HTERT RPE-1 (cell line): ENCODE data around the gene STYXL1.

Experiments used
- in situ Hi-C: fragments of 300-500 bp; cut with MboI; formaldehyde crosslinking; loops from 4 replicates; pipeline ENCODE4 v1.14.3; 2020; ENCODE audit warnings: low sequenced_read_pairs

Gene STYXL1

DNA sequence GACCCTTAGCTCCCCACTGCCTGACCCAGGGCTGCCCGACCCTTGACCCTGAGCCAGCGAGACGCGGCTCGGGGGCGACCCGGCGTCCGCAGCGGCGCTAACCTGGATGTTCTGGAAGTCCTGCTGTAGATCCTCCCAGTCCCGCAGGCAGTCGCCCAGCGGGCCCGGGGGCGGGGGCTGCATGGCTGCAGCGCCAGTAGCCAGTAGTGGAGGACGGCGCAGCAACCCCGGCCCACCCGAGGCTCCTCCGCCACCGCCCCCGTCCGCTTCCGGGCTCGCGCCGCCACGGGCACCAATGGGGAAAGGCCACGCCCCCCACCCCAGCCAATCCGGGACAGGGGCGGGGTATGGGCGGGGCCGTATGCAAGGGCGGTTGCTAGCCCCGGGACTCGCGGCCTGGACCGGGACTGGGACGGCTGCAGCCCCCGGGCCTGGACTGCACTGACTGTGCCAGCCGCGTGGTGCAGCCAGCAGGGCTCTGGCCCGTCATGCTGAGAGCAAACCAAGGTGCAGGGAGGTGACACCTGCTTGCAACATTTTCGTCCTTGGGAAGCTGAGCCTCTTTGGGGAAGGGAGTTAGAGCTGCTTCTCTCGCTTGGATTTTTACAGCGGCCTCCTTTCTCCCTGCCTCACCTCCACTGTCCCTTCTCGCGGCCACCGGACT is 53.3 kb downstream of the STYXL1 start, which contains the start of gene TMEM120A:
TMEM120A (minus strand) TSS at position 208 of the 664 bp plus-strand sequence; CDS start at position 183, 25 bp downstream.
- in situ Hi-C loops: no loop called here

DNA sequence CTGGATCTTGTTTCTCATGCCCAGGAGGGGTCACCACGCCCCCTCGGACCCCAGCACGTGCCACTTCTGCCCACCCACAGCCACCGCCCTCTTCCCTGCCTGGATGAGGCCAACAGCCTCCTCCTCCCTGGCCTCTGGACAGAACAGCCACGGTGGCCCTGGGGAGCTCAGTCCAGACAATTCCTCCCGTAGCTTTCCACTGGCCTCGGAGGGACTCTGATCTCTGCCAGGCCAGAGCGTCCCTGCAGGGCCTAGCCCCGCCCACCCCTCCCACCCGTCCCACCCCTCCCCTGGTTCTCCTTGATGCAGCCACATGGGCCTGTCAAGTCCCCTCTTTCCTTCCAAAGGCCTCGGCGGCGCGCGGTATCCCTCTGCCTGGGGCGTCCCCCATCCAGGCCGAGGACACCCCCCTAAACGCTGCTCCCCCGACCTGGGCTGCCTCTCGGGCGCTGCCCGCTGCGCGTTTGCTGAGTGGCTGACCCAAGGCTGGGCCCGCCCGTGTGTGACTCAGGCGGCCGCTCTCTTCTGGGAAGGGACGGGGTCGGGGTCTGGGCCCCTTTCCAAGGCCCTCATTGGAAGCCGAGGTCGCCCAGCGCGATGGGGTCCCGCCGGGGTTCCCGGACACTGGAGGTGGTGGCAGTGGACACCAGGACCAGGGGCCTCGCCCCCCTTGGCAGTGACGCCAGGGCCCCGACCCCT is 54.0 kb downstream of the STYXL1 start:
- in situ Hi-C loops: no loop called here

DNA sequence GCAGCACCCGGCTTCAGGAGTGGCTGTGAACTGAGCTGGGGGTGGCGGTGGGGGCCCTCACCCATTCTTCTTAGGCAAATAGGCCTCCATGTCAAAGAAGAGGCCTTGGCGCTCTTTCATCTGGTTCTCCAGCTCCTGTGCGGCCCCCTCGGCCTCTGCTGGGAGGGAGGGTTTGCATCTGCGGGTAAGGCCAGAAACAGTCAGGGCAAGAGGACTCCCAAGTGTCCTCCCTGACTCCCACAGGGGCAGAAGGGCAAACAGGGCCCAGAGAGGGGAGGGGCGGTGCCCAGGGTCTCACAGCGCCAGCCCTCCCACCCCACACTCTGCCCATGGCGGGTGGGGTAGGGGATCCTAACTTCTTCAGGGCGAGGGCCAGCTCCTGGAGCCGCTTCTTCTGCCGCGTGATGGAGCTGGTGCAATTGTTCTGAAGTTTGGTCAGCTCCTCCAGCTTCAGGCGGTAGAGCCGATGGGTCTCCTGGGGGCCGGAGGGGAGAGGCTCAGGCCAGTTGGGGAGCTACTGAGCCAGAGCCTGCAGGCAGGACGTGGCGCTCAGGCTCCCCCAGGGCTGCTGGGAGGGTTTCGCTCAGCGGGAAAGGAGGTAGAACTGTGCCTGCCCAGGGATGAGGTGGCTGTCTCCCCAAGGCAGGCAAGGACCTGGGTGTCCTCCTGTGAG is 55.6 kb downstream of the STYXL1 start:
- in situ Hi-C loops: no loop called here

DNA sequence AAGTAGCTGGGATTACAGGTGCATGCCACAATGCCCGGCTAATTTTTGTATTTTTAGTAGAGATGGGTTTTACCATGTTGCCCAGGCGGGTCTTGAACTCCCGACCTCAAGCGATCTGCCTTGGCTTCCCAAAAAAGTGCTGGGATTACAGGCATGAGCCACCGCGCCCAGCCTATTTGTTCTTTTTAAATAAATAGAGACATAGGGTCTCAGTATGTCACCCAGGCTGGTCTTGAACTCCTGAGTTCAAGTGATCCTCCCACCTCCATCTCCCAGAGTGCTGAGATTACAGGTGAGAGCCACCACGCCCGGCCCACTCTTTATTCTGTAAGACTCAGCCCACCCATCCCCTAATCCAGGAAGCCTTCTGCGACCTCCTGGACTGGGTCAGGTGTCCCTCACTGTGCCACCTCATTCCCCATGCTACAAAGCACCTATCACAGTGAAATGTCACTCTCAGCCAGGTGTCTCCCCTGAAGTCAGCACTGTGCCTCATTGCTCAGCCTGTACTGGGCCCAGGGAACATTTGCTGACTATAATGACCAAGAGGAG is 56.2 kb downstream of the STYXL1 start:
- in situ Hi-C loops: no loop called here

DNA sequence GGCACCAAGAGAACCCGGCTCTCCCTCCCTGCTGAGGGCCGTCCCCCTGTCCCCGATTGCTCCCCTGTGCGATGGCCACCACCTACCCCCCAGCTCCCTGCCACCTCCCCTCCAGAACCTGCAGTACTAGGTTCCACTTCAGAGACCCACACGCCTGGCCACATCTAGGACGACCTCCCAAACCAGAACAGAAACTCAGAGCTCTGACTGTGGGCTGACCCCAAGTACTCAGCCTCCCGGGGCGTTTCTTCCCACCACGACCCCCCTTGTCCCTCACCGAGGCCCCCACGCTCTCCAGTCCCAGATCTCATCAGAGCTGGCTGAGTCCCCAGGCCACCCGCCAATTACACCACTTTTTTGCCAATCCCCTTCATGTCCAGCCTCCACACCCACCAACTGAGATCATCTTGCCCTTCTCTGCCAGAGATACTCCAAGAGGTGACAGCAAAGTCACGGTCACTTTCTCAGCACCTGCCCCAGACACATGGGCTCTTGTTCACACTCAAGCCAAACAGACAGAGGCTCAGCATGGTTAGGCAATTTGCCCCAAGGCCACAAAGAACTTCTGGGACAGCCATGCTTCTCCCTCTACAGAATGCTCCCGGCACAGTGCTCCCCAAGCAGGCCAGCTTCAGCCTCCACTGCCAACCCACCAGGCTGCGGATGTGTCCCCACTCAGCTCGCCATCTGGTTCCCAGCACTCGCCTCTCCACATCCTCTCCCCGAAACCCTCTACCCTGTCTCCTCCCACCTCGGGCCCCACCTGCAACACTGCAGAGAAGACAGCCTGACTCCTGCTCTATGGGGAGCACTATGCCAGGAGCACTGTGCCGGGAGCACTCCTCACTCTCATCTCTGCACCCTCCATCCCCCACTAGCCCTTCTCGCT is 58.1 kb downstream of the STYXL1 start:
- in situ Hi-C loops: no loop called here

DNA sequence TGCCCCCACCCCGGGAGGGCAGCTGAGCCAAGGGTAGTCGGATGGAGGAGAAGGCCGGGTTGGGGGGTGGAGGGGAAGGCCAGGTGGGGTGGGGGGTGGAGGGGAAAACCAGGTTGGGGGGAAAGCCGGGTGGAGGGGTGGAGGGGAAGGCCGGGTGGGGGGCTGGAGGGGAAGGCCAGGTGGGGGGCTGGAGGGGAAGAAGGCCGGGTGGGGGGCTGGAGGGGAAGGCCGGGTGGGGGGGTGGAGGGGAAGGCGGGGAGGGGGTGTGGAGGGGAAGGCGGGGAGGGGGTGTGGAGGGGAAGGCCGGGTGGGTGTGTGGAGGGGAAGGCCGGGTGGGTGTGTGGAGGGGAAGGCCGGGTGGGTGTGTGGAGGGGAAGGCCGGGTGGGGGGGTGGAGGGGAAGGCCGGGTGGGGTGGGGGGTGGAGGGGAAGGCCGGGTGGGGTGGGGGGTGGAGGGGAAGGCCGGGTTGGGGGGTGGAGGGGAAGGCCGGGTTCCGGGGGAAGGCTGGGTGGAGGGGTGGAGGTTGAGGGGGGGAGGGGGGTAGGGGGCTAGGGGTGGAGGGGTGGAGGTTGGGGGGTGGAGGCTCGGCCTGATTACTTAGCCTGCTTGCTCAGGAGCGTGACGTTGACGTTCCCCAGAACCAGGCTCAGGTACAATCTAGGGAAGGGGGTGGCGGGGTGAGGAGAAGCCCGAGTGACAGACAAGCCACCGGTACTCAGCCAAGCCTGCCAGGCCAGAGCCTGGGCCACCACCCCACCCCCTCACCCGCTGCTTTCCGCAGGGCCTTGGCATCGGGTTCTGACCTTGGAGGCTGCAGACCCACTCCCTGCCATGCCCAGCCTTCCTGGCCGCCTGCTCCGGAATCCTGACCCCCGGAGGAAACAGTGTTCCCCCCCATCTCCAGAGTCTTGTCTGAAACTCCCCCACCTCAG is 59.0 kb downstream of the STYXL1 start:
- in situ Hi-C loops: no loop called here

DNA sequence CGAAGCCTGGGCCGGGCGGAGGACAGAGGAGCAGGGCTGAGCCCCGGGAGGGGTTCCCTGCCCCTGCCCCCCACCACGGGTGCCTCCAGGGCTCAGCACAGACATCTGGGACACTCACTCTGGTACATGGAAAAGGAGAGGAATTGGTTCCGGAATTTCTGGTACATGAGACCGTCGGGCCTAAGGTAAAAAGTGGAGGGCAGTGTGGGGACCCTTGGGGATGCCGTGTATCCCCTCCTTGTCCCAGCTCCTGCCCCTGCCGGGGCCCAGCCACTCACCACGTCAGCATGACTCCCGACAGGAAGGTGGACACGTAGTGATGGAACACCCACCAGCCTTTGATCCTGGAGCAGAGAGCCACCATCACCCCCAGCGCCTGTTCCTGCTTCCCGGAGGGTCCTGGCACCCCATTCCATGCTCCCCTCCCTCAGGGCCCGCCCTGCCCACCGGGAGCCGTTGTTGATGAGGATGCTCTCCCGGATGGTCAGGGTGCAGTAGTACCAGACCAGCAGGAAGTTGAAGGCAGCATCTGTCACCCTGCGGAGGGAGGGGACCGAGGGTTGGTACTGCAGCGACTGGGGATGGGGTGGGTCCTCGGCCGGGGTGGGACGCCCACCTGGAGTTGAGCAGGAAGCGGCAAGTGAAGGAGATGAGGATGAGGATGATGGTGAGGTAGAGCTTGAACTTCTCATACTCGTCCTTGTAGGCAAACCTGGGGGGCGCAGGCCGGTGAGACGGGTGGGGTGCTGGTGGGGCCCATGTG is 59.8 kb downstream of the STYXL1 start:
- in situ Hi-C loops: no loop called here

DNA sequence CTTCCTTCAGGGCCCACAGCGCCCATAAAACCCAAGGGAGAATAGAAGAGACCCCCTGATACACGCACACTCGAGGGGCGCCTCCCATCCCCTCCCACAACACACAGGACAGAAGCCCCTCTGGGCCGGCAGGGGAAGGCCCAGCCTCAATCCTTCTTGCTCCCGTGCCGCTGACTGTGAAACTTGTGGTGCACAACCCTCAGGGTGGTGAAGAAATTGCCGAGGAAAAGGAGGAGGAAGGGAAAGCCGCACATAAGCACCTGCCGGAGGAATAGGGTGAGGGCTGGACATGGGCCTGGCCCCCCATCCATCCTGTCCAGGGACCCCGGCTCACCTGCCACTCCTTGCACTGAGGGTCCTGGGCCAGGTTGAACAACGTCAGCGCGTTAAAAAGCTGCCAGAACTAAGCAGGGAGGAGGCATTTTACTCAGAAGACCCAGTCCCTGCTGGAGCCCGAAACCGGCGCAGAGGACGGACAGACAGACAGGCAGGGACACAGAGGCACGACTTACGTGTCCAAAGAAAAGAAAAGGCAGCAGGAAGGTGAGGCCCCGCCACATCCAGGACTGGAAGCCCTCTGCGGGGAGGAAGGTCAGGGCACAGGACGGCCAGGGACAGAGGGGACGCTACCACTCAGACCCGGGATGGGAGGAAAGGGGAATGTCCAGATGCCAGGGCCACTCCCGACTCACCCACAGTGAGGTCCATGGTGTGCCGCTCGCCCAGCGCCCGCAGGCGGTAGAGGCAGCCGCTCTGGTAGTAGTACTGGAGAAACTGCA is 60.6 kb downstream of the STYXL1 start:
- in situ Hi-C loops: no loop called here

DNA sequence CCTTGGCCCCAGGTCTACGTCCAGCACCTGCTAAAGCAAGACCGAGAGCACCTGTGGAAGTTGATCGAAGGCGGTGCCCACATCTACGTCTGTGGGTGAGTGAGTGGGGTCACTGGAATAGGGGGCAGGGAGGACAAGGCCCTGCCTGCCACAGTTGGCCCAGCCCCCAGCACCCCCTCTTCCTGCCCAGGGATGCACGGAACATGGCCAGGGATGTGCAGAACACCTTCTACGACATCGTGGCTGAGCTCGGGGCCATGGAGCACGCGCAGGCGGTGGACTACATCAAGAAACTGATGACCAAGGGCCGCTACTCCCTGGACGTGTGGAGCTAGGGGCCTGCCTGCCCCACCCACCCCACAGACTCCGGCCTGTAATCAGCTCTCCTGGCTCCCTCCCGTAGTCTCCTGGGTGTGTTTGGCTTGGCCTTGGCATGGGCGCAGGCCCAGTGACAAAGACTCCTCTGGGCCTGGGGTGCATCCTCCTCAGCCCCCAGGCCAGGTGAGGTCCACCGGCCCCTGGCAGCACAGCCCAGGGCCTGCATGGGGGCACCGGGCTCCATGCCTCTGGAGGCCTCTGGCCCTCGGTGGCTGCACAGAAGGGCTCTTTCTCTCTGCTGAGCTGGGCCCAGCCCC is 61.5 kb downstream of the STYXL1 start:
- in situ Hi-C loops: no loop called here

DNA sequence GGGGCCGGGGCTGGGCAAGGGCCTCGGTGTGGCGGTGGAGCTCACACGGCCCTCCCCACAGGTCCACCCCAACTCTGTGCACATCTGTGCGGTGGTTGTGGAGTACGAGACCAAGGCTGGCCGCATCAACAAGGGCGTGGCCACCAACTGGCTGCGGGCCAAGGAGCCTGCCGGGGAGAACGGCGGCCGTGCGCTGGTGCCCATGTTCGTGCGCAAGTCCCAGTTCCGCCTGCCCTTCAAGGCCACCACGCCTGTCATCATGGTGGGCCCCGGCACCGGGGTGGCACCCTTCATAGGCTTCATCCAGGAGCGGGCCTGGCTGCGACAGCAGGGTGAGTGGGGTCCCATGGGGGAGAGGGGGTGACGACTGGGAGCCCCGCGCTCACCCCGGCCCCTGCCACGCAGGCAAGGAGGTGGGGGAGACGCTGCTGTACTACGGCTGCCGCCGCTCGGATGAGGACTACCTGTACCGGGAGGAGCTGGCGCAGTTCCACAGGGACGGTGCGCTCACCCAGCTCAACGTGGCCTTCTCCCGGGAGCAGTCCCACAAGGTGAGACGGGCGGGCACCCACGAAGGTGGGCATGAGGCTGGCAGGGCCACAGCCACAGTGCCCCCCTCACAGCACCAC is 62.2 kb downstream of the STYXL1 start:
- in situ Hi-C loops: no loop called here

DNA sequence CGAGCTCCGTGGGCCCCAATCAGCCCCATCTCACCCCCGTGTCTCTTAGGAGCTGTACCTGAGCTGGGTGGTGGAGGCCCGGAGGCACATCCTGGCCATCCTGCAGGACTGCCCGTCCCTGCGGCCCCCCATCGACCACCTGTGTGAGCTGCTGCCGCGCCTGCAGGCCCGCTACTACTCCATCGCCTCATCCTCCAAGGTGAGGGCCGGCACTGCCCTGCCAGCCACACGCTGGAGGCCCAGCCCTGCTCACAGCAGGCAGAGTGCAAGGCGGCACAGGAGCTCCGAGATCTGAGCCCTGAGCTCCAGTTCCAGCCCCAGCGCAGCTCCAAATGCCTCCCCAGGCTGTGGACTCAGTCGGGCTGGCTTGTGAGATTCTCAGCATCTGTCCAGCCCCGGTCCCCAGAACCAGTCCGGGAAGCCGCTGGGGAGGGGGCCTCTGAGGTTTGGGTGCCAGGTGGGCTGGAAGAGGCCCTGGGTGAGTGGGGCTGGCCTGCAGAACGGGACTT is 62.7 kb downstream of the STYXL1 start:
- in situ Hi-C loops: no loop called here

DNA sequence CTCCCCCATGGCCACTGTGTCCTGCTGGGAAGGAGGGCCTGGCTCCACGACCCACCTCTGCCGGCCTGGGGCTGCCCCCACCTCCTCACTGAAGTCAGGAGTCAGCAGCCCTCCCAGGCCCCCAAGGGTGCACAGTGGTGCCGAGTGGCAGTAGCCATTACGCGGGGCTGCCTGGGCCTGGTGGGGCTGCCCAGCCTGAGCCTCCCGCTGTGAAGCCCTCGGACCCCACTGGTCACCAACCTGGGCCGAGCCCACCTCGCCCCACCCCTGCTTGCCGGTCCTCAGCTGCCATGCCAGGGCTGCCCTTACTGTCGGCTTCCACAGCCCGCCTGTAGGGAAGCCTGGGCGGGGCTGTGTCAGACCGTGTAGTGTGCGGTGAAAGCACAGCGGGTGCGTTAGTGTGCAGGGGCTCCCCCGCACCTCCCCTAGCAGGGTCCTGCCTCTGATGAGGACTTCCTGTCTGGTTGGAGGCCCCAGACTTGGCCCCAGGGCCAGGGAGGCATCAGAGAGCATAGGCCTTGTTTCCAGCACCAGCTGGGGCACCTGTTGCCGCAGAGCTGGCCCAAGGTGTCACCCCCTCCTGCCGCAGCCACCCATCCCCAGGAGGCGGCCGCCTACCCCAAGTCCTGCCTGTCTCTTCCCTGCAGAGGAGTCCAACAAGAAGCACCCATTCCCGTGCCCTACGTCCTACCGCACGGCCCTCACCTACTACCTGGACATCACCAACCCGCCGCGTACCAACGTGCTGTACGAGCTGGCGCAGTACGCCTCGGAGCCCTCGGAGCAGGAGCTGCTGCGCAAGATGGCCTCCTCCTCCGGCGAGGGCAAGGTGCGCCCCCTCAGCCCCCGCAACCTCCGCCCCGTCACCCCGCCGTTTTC is 63.4 kb downstream of the STYXL1 start:
- in situ Hi-C loops: no loop called here

DNA sequence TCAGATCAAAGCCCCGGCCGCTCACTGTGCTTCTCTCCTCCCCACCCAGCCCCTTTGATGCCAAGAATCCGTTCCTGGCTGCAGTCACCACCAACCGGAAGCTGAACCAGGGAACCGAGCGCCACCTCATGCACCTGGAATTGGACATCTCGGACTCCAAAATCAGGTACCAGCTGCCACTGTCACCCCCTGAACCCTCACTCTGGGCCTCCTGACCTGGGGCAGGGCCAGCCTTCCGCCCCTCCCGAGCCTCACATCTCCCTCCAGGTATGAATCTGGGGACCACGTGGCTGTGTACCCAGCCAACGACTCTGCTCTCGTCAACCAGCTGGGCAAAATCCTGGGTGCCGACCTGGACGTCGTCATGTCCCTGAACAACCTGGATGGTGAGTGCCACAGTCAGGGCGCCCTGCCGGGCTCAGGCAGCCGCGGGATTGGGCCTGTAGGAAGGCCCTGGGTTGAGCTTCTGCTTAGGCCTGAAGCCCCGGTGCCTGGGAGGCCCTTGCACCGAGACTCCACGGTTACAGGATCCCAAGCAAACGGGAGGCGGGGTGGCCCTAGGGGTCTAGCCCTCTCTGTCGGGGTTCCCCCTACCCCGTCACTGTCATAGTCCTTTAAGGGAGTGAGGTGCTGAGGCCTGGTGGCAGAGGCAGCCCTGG is 64.2 kb downstream of the STYXL1 start:
- in situ Hi-C loops: no loop called here

DNA sequence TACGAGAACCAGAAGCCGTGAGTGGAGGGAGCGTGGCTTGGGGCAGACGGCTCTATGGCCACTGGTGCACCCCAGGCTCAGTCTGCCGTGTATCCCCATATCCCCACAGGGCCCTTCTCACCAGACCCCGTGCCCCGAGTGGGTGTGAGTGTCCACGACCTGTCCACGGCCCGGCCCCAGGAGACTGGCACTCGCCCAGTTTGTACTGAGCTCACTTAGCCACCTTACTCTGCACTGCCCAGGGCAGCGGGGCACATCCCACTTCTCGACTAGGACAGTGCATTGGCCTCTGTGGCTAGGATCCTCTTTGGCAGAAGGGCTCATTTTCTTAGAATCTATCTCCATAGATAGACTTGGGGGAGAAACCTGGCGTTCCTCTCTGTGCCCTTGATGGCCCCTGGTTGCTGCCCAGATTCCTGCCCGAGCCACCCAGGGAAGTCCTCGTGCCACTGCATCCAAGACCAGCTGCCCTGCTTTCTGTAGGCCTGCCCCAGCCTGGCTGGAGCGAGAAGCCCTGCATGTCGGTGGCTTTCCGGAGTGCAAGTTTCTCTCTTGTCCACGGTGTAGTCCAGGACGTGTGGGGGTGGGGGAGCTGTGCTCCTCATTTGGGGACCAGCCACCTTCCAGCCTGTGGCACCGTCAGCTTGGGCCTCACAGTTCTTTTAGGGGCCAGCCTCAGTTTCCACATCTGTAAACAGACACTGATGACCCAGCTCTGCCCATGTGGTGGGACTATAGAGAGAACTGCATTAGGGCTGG is 65.3 kb downstream of the STYXL1 start:
- in situ Hi-C loops: no loop called here
